Measurements from ENCODE around the gene AVPR1B. TPM values are rescaled to one million over a fixed set of nuclear protein-coding genes. Genes with fewer than 3 reads are reported as not detected.
"Not testable (repeated sequence)": the region's sequence is repeated elsewhere in the genome, so short reads cannot be mapped to it uniquely, and the experiment has no call there.

The AVPR1B gene
- total RNA-seq, 1 experiment from 2014 or later: not detected

DNA sequence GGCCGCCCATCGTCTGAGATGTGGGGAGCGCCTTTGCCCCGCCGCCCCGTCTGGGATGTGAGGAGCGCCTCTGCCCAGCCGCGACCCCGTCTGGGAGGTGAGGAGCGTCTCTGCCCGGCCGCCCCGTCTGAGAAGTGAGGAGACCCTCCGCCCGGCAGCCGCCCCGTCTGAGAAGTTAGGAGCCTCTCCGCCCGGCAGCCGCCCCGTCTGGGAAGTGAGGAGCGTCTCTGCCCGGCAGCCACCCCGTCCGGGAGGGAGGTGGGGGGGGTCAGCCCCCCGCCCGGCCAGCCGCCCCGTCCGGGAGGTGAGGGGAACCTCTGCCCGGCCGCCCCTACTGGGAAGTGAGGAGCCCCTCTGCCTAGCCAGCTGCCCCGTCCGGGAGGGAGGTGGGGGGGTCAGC lies 53.2 kb downstream of the AVPR1B start:
- not testable (repeated sequence) for H3K27me3 ChIP-seq (replicated peaks); H3K9me3 ChIP-seq (replicated peaks); H3K27ac ChIP-seq; H3K36me3 ChIP-seq; DNase-seq (ENCODE audit: low read depth in 1 of 2, low spot score in 2 of 2); H3K4me3 ChIP-seq; H3K4me1 ChIP-seq (replicated peaks)

DNA sequence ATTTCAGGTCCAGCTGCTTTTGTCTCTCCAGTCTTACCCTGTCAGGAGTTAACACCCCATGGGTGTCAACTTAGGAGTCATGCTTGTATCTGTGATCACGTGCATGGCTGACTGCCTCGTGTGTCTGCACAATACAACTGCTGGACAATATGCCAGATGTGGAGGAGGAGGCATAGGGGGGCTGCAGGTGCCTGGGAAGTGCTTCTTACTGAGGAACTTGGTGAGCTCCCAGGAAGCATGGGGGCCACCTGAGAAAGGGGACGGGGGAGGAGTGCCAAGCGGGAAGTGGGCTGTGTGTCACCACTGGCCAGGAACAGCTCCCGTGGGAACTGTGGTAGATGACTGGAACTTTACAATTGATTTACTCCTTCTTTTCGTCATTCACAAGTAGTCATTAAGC lies 54.7 kb downstream of the AVPR1B start:
- Histone ChIP-seq H3K4me3 (no peak overlapping the region), H3K36me3 (no peaks in the 10 kb centered on the region), H3K27ac (no peak overlapping the region), H3K27me3 (replicated peaks) (peaks cover 4% of the 10 kb centered on the region), H3K9me3 (replicated peaks) (no peaks in the 10 kb centered on the region), H3K4me1 (replicated peaks) (no peaks in the 10 kb centered on the region)
- no peak for DNase-seq (ENCODE audit: low read depth in 1 of 2, low spot score in 2 of 2)

DNA sequence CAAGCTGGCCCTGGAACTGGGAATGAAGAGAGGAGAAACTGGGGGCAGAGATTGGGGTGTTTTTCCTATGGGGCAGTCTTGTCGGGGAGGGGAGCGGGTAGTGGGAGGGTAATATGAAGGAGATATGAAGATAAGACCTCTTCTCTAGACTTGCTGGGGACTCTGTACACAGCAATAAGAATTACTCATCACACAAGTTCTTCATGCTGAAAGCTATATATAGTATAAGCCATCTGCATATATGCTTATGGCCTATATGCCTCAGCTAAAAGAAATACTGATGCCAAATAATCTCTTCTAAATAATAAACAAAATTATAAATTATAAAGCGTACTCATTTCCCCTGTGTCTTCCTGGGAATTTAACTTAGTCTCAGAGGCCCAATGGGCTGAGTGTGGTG lies 56.3 kb downstream of the AVPR1B start:
- no peaks in the 10 kb centered on the region for H3K36me3 ChIP-seq
- H3K9me3 ChIP-seq (replicated peaks): no peaks in the 10 kb centered on the region
- no peaks in the 10 kb centered on the region; the same call in 1 of the 2 replicates for H3K27me3 ChIP-seq (replicated peaks)
- no peak overlapping the region for H3K4me3 ChIP-seq
- H3K27ac ChIP-seq: no peak overlapping the region
- H3K4me1 ChIP-seq (replicated peaks): no peaks in the 10 kb centered on the region
- DNase-seq (ENCODE audit: low read depth in 1 of 2, low spot score in 2 of 2): no peak

Other genes starting within 250 kb of the AVPR1B start
- gene SLC26A9, start 173.9 kb downstream of the AVPR1B start, total RNA-seq (2014; rRNA removed; shearing (Covaris generic)): not detected in 2 replicates
- gene RAB7B, start 114.0 kb downstream of the AVPR1B start, total RNA-seq (2014; rRNA removed; shearing (Covaris generic)): 0.19 and 0.55 TPM in 2 replicates
- gene CTSE, start 93.5 kb downstream of the AVPR1B start, total RNA-seq (2014; rRNA removed; shearing (Covaris generic)): 0.31 TPM in 1 of 2 replicates, not detected in the other
- gene RHEX, start 64.2 kb downstream of the AVPR1B start, total RNA-seq (2014; rRNA removed; shearing (Covaris generic)): not detected in 2 replicates
- gene FAM72A, start 85.5 kb upstream of the AVPR1B start, total RNA-seq (2014; rRNA removed; shearing (Covaris generic)): 5.9 and 7.2 TPM in 2 replicates
- 26.0 and 36.4 TPM in 2 replicates for gene SRGAP2, start 86.2 kb upstream of the AVPR1B start, total RNA-seq (2014; rRNA removed; shearing (Covaris generic))

Data from SJSA1 (cell line).